ENCODE data around the gene ATXN7L1. TPM values are rescaled to one million over a fixed set of nuclear protein-coding genes. Genes with fewer than 3 reads are reported as not detected.
"Not testable (repeated sequence)": the region's sequence is repeated elsewhere in the genome, so short reads cannot be mapped to it uniquely, and the experiment has no call there.

ATXN7L1 gene
- total RNA-seq, 1 experiment from 2014 or later = 38.5 TPM

- Mint-ChIP-seq H3K27ac (0 out of 2 replicates have a peak overlapping the region, but pooled peaks have one; percentile 29), H3K36me3 (peaks cover 16% of the 10 kb centered on the region), H3K9me3 (0 out of 2 replicates have a peak, but pooled peaks cover 3% of the 10 kb centered on the region), H3K4me3 (no peak overlapping the region), H3K4me1 (peaks cover 39% of the 10 kb centered on the region), H3K27me3 (ENCODE audit: low read depth) (no peaks in the 10 kb centered on the region)
- no peak for DNase-seq (ENCODE audit: low spot score)
- TF ChIP-seq TP53 (CRISPR knock-in tag; IDR thresholded peaks at IDR 0.05) (no peak), FOXK1 (CRISPR knock-in tag; IDR thresholded peaks at IDR 0.05) (no peak)
- POLR2A ChIA-PET = no interaction called here
- no peak for ATAC-seq
- CTCF ChIA-PET = interaction anchor here (1.1 kb wide), 2 partner anchors 121 to 229 kb away, joined by 3 read pairs; no protein-coding TSS in a partner anchor
Measured at GRCh38 chr7:105885387-105886111, 9.2 kb upstream of the ATXN7L1 start.

DNA sequence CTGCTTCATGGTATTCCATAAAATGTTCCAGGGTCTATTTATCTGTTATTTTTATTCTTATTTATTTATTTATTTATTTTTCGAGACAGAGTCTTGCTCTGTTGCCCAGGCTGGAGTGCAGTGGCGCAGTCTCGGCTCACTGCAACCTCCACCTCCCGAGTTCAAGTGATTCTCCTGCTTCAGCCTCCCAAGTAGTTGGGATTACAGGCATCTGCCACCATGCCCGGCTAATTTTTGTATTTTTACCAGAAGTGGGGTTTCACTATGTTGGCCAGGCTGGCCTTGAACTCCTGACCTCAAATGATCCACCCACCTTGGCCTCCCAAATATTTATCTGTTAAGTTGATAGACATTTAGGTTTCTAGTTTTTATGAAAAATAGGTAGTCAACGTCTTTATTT, 6.8 kb upstream of the ATXN7L1 start:
- H3K27ac Mint-ChIP-seq; H3K9me3 Mint-ChIP-seq; H3K4me3 Mint-ChIP-seq; DNase-seq (ENCODE audit: low spot score); ATAC-seq; H3K27me3 Mint-ChIP-seq (ENCODE audit: low read depth); POLR2A ChIA-PET; CTCF ChIA-PET: not testable (repeated sequence)
- peak; percentile 47; the same call in 1 of the 2 replicates for TF ChIP-seq ZNF121 (CRISPR knock-in tag; IDR thresholded peaks at IDR 0.05)
- H3K4me1 Mint-ChIP-seq = peaks cover 56% of the 10 kb centered on the region
- H3K36me3 Mint-ChIP-seq = peaks cover 19% of the 10 kb centered on the region

- H3K9me3 Mint-ChIP-seq = 0 out of 2 replicates have a peak, but pooled peaks cover 3% of the 10 kb centered on the region
- H3K27me3 Mint-ChIP-seq (ENCODE audit: low read depth) = peaks cover 10% of the 10 kb centered on the region
- H3K27ac Mint-ChIP-seq = no peak overlapping the region; the same call in 1 of the 2 replicates
- POLR2A ChIA-PET = interaction anchor here (0.5 kb wide), 1 partner anchor 29 kb away, joined by 7 read pairs; no protein-coding TSS in a partner anchor
- DNase-seq (ENCODE audit: low spot score) (no peak), ATAC-seq (no peak)
- H3K4me1 Mint-ChIP-seq = peaks cover 55% of the 10 kb centered on the region
- no peak for TF ChIP-seq TEAD1 (CRISPR knock-in tag; IDR thresholded peaks at IDR 0.05)
- no peak for TF ChIP-seq ZSCAN18 (CRISPR knock-in tag; IDR thresholded peaks at IDR 0.05)
- TF ChIP-seq CBFB (CRISPR knock-in tag; IDR thresholded peaks at IDR 0.05; ENCODE audit: low read depth) = no peak
- TF ChIP-seq RORB (CRISPR knock-in tag; IDR thresholded peaks at IDR 0.05) = no peak
- no peak for TF ChIP-seq ZNF121 (CRISPR knock-in tag; IDR thresholded peaks at IDR 0.05)
- no peak for TF ChIP-seq JAZF1 (CRISPR knock-in tag; IDR thresholded peaks at IDR 0.05)
- TF ChIP-seq ZNF416 (CRISPR knock-in tag; IDR thresholded peaks at IDR 0.05) = no peak
- no peak for TF ChIP-seq ARID4B (CRISPR knock-in tag; IDR thresholded peaks at IDR 0.05; ENCODE audit: borderline replicate concordance)
- TF ChIP-seq JUN (CRISPR knock-in tag; IDR thresholded peaks at IDR 0.05) = no peak
- peaks cover 19% of the 10 kb centered on the region for H3K36me3 Mint-ChIP-seq
- CTCF ChIA-PET = interaction anchor here (0.7 to 5.7 kb wide), 4 partner anchors 115 to 272 kb away, joined by 3 to 33 read pairs (median 4); no protein-coding TSS in a partner anchor
- H3K4me3 Mint-ChIP-seq = no peak overlapping the region
Measured at GRCh38 chr7:105881439-105881838, 5.0 kb upstream of the ATXN7L1 start.
